ENCODE data around the gene ZSWIM4.
"Not testable (repeated sequence)": the region's sequence is repeated elsewhere in the genome, so short reads cannot be mapped to it uniquely, and the experiment has no call there.

The ZSWIM4 gene

GRCh38 chr19:13850910-13851733 lies 55.9 kb downstream of the ZSWIM4 start:
- DNase-seq (ENCODE audit: low spot score), result peak; percentile 74

DNA sequence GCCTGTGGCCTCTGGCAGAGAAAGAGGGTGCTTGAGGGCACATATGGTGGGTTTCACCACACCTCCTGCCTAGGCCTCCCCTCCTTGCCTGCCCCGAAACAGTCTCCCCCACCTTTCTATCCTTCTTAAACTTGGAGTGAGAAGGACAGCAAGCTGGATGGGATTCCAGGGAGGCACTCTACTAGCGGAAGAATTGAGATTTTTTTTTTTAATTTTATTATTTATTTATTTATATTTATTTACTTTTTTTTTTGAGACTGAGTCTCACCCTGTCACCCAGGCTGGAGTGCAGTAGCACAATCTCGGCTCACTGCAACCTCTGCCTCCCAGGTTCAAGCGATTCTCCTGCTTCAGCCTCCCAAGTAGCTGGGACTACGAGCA lies 56.5 kb downstream of the ZSWIM4 start:
- not testable (repeated sequence) for DNase-seq (ENCODE audit: low spot score)

- DNase-seq (ENCODE audit: low spot score), result not testable (repeated sequence)
Measured at GRCh38 chr19:13852171-13852707, 57.0 kb downstream of the ZSWIM4 start.

- no peak for DNase-seq (ENCODE audit: low spot score)
Measured at GRCh38 chr19:13856497-13856896, 61.3 kb downstream of the ZSWIM4 start.

- no peak for DNase-seq (ENCODE audit: low spot score)
Measured at GRCh38 chr19:13859361-13859880, 64.2 kb downstream of the ZSWIM4 start.

GRCh38 chr19:13860679-13861391 lies 65.6 kb downstream of the ZSWIM4 start:
- DNase-seq (ENCODE audit: low spot score), result no peak

DNA sequence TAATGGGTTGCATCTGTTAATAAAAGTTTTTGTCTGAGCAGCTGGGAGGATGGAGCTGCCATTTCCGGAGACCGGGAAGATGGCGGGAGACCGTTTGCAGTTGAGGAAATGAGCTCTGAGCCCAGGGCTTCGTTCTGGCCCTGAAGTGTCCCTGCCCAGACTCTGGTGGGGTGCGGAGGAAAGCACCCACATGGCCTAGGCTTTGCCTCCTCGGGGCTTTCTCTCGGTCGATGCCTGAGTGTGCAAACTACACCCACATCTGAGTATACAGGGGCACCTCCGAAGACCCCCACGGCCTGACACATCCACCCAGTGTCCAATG lies 66.1 kb downstream of the ZSWIM4 start:
- no peak for DNase-seq (ENCODE audit: low spot score)

DNA sequence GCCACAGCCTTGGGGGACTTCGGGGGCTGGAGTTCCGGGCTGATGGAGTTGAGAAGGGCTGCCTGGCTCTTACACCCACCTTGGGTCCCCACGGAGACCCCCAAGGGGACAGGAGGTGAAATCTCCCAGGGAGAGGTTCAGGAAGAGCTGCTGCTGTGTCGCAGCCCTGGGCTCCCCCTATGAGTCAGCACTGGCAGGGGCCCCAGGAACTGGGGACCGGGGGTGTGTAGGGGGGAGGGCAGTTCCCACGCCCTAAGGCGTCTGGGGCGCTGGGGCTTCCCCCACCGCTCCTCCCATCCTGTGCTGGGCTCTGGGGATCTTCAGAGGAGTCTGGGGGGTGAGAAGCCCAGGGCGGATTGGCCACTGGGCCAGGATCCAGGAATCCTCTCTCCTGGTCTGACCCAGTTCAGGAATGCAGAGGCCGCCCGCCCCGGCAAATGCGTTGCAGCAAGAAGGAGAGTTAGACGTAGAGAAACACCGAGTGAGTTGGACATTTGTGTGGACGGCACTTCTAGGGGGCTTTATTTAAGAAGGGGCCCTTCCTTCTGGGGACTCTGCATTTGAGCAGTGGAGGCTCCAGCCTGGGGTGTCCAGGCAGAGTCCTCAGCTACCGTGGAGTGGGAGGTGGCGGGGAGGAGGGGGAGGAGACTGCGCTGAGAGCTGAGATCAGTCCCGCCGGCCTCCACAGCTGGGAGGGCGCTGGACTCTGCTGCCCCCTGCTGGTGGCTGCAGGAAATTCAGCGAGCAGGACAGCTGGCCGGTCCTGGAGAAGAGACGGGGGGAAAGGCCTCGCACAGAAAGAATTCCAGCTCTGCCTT lies 66.7 kb downstream of the ZSWIM4 start:
- DNase-seq (ENCODE audit: low spot score), result peak; percentile 94

GRCh38 chr19:13864046-13864666 lies 68.9 kb downstream of the ZSWIM4 start:
- no peak for DNase-seq (ENCODE audit: low spot score)

- DNase-seq (ENCODE audit: low spot score), result no peak
Measured at GRCh38 chr19:13864667-13865570, 69.7 kb downstream of the ZSWIM4 start.

GRCh38 chr19:13865571-13866462 lies 70.6 kb downstream of the ZSWIM4 start:
- DNase-seq (ENCODE audit: low spot score), result no peak

DNA sequence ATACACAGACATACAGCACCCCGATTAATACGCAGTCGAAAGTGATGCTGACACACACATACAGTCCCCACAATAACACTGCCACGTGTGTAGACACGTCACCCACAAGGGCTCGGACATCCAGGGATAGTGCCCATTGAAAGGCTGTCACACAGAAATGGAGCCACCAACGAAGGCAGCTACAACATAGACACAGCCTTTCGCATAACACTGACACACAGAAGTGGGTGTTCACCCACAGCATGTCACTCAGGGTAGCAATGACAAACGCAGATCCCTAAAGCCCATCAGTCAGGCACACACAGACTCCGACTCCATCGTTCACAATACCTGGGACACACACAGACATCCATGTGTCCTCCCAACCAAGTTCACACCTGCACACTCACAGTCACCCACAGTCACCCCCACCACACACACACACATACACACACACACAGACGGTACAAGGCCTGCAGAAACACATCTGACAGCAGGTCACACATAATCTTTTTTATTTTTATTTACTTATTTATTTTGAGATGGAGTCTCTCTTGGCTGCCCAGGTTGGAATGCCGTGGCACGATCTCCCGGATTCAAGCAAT lies 71.3 kb downstream of the ZSWIM4 start:
- DNase-seq (ENCODE audit: low spot score), result no peak

DNA sequence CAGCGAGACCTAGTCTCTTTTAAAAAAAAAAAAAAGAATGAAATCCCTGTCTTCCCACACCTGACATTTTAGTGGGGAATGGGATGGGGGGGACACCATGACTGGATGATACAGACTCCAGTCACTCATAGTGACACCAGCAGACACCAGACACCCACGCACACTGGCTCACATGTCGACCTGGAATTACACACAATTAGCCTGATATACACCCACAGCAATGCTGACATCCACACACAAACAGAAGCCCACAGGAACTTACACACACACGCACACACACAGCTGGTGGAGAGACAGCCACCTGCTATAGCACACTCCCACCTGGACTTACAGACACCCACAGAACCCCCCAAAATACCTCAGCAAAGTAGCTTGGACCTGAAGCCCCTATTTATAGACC lies 73.4 kb downstream of the ZSWIM4 start:
- DNase-seq (ENCODE audit: low spot score), result no peak

GRCh38 chr19:13869281-13869680 lies 74.0 kb downstream of the ZSWIM4 start:
- no peak for DNase-seq (ENCODE audit: low spot score)

DNA sequence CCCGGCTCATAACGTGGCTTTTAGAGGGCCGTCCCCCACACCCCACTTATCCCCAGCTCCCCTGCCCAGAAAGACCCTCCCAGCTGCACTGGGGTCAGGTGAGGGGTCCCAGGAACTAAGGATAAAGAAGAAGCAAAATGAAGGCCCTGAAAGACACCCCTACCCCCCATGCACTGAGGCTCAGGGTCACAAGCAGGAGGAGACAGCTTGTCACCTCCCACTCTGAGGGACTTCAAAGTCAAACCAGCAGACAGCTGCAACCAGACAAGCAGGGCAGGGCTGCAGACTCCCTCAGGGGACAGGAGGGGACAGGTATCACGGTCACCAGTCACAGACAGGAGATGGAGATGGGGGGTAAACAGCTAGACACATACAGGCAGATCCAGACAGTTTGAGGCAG lies 75.6 kb downstream of the ZSWIM4 start:
- no peak for DNase-seq (ENCODE audit: low spot score)

- no peak for DNase-seq (ENCODE audit: low spot score)
Measured at GRCh38 chr19:13872339-13872694, 77.1 kb downstream of the ZSWIM4 start.

DNA sequence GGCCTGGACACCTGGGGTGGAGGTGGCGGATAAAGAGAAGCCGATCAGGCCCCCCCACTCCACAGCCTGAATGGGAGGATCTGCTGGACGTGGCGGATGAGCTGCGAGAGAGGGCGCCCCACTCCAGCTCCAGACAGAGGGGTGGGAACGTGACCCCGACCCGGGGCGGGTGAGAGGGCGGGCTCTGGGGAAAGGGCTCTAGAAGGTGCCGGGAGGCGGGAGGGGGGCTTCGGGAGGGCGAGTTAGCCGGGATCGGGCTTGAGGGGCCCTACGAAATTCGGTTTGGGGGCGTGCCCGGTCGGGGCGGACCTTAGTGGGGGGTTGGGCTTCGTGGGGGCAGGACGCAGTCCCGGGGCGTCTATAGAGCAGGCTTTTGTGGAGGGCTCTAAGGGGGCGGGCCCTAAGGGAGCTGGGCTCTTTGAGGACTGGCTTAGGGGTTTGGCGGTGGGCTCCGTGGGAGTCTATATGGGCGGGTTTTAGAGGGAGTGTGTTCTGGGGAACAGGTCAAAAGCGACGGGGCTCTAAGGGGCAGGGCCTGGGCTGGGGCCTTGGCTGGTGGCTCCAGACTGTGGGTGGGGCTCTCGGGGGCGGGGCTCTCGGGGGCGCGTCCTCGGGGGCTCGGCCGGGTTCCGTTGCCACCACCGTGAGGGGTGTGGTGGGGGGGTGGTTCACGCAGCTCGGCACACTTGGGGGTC lies 77.6 kb downstream of the ZSWIM4 start:
- DNase-seq (ENCODE audit: low spot score), result no peak

DNA sequence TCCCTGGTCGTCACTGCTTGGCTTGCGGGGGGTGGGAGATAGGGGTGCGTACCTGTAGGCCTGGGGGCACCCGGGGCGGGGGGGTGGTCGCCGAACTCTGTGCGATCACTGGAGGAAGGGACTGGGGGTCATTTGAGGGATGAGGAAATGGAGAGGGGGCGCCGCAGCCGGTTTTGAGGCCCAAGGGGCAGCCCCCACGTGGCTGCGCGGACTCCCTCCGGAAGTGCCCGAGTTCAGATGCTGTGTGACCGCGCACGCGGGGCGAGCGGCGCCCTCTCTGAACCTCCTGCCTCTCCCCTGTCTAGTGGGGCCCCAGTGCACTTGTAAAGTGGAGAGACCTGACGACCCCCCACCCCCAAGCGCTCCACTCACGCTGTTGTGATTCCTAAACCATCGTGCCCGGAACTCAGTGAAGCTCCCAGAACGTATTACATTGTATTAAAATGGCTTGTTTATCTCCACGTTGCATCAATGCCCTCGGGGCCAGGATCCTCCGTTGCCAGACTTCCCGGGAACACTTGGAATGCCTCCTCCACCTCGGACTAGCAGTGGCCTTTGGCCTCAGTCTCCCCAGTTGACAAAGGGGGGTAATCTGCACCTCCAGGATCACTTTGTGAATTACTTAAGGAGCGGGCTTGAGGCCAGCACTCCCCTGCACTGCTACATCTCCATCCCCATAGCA lies 78.7 kb downstream of the ZSWIM4 start:
- DNase-seq (ENCODE audit: low spot score), result no peak
